ENCODE data around the gene FNTB. TPM values are rescaled to one million over a fixed set of nuclear protein-coding genes. Genes with fewer than 3 reads are reported as not detected.

The FNTB gene
- total RNA-seq, 1 donor from 2014 or later, result 16.7 TPM

GRCh38 chr14:64953310-64953654 is 33.4 kb upstream of the FNTB start:
- DNase-seq (ENCODE audit: low spot score), result no peak

- DNase-seq (ENCODE audit: low spot score), result no peak
These were observed 33.0 kb upstream of the FNTB start for GRCh38 chr14:64953661-64954060.

GRCh38 chr14:64954491-64955240 is 32.0 kb upstream of the FNTB start:
- no peak for DNase-seq (ENCODE audit: low spot score)

GRCh38 chr14:64955297-64955696 is 31.4 kb upstream of the FNTB start:
- DNase-seq (ENCODE audit: low spot score), result no peak

- no peak for DNase-seq (ENCODE audit: low spot score)
These were observed 29.8 kb upstream of the FNTB start for GRCh38 chr14:64956697-64957406.

- DNase-seq (ENCODE audit: low spot score), result no peak
These were observed 28.5 kb upstream of the FNTB start for GRCh38 chr14:64958201-64958600.

- DNase-seq (ENCODE audit: low spot score), result no peak
These were observed 28.0 kb upstream of the FNTB start for GRCh38 chr14:64958743-64959142.

GRCh38 chr14:64960762-64961276 is 25.9 kb upstream of the FNTB start:
- no peak for DNase-seq (ENCODE audit: low spot score)

- DNase-seq (ENCODE audit: low spot score), result no peak
These were observed 23.1 kb upstream of the FNTB start for GRCh38 chr14:64963611-64964010.

- DNase-seq (ENCODE audit: low spot score), result no peak
These were observed 21.2 kb upstream of the FNTB start for GRCh38 chr14:64965356-64966000.

GRCh38 chr14:64966976-64967375 is 19.7 kb upstream of the FNTB start:
- DNase-seq (ENCODE audit: low spot score), result no peak

GRCh38 chr14:64968167-64968566 is 18.5 kb upstream of the FNTB start:
- no peak for DNase-seq (ENCODE audit: low spot score)

- DNase-seq (ENCODE audit: low spot score), result no peak
These were observed 18.0 kb upstream of the FNTB start for GRCh38 chr14:64968651-64969050.

GRCh38 chr14:64970041-64970440 is 16.7 kb upstream of the FNTB start:
- no peak for DNase-seq (ENCODE audit: low spot score)

GRCh38 chr14:64970776-64971477 is 15.8 kb upstream of the FNTB start:
- DNase-seq (ENCODE audit: low spot score), result no peak

- no peak for DNase-seq (ENCODE audit: low spot score)
These were observed 15.2 kb upstream of the FNTB start for GRCh38 chr14:64971491-64971942.

- no peak for DNase-seq (ENCODE audit: low spot score)
These were observed 14.5 kb upstream of the FNTB start, which contains the start of gene RAB15 for GRCh38 chr14:64971943-64972791. Gene RAB15, minus strand, starts transcription at chr14:64972336. Its CDS starts 260 bp downstream, at chr14:64972076.

- no peak for DNase-seq (ENCODE audit: low spot score)
These were observed 13.7 kb upstream of the FNTB start for GRCh38 chr14:64973026-64973442.

- no peak for DNase-seq (ENCODE audit: low spot score)
These were observed 12.9 kb upstream of the FNTB start for GRCh38 chr14:64973826-64974225.

- no peak for DNase-seq (ENCODE audit: low spot score)
These were observed 12.1 kb upstream of the FNTB start for GRCh38 chr14:64974563-64974962.
